NCI-H2107 treated with DMSO at 0.1 percent for 48 hours (cell line): Measurements from ENCODE around the gene POU6F2.

Experiments used
- DNase-seq: peaks from one replicate; lab custom pipeline; 2025; ENCODE audit not compliant: unreplicated experiment; lab: John Stamatoyannopoulos, UW

POU6F2 gene

DNA sequence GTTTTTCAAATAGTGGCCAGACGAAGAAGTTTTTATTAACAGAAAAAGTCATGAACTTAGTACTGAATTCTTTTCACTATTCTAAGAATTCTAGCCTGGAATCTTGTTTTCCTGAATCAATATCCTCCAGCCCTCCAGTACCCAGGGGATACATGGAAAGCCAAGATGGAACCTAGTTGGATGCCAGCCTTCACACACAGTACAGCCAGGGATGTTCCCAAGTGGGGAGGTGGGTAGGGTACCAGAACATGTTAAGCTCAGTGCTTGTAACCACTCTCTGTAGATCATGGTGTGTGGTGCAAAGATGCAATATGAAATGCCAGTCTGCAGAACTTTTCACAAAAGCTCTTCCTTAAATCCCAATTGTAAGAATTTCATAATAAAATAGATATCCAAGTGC, 128.0 kb downstream of the POU6F2 start:
- no peak for DNase-seq

DNA sequence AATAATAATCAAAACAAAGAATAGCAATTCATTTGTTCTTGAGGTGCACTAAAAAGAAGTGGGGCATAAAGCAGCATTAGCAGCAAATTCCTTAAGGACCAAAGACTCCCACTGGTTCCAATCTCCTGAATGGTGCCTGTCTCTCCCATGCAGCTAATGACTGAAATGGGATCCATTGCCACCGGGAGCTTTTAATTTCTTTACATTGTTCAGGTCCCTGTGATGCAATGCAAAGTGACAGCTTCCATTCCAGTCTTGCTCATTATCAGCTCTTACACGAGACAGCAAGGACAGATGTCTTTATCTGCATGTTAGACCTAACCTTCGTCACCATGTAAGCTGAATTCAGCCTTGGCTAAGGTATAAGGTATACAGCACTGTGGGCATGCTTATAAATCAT, 148.1 kb downstream of the POU6F2 start:
- DNase-seq, result peak; percentile 75

DNA sequence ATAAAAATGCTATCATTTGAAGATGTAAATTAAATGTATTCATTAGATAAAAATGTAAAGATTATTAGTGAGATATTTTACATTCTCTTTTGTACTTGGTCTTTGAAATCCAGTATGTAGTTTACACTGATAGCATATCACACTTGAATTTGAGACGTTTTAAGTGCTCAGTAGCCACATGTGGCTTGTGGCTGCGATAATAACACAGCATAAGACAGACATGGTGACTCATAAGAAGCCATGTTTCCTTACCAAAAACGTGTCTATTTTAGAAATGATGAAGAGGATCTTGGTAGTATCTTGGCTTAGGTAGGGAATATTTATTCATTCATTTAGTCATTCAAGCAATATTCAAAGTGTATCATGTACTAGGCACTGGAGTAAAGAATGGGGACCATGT, 149.3 kb downstream of the POU6F2 start:
- peak; percentile 5 for DNase-seq

DNA sequence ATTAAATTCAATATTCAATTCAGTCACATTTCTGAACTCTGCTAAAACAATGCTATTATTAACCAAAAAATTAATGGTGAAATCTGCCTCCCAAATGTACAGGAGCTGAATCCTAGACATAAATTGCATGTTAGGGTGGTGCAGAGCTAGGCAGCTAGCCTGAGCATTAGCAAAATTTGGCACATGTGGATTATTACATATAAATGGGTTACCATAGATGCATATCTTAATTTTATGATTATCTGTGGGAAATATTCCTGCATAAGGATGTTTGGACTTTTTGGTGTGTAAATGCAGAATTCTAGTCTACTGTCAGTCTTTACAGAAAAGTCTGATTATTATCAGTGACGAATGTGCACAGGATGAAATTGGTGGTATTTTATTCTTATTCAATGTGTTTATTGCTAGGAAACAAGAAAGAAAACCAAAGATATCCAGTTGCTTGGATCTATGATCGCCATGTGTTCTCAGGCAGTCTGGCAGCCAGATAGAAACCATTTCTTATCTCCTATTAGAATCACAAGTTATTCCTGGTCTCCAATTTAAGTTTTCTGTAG, 150.7 kb downstream of the POU6F2 start:
- no peak for DNase-seq

DNA sequence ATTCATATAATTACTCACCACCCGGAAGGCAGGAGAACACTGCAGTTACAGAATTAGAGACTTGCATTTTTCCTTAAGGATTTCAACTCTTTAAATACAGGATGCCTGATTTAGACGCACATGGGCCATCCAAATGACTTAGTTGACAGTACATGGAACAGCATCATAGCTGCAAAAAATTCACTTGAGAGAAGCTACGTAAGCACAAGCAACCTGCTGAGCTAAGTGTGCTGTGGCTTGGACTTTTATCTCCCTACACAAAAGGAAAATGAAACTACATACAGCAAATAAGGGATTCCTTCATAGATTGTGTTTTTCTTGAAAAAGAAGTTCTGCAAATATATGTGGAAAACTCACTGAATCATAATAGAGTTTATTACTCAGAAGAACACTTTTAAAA, 152.6 kb downstream of the POU6F2 start:
- DNase-seq, result peak; percentile 35

DNA sequence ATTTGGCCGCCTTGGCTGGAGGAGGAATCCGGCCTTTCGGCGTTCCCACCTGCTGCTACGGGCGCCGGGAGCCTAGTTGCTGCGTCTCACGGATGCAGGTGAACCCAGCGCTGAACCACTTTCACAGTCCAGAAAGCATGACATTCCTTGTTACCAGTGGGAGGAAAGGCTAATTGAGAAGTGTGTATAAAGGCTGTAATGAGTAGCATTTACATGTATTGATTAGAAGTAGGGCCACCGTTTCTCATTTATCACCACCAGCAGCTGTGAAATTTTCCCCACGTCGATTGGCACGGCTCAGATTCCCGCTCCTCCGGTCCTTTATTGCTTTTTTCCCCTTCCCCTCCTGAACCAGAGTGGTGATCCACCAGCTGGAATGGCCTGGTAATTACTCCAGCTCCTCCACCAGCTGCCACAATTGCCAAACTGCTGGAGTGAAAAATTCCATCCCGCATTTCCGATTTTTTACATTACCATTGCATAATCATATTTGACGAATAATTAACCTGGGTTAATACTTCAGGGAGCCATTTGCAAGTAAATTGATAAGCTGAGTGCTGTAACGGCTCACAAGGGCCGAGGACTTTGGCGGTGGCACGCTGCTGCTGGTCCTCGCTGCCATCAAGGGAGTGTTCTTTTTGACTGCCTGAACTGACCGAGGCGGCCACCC, 153.3 kb downstream of the POU6F2 start:
- peak; percentile 80 for DNase-seq

DNA sequence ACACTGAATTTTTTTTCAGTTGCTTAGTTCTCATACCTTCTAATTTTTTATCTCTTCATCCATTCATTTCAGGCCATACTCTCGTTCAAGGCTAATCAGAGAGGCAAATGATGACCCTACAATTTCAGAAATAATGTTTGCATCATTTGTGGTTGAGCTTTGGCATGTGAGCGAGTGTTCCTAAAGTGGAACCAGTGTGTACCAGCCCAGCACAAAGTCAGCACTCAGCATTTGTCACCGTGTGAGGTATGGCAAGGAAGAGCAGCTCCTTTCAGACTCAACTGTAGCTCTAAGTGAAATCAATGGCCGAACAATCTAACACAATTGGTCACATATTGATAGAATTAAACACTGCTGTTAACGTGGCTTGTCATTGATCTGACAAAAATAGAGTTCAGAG, 154.6 kb downstream of the POU6F2 start:
- no peak for DNase-seq

DNA sequence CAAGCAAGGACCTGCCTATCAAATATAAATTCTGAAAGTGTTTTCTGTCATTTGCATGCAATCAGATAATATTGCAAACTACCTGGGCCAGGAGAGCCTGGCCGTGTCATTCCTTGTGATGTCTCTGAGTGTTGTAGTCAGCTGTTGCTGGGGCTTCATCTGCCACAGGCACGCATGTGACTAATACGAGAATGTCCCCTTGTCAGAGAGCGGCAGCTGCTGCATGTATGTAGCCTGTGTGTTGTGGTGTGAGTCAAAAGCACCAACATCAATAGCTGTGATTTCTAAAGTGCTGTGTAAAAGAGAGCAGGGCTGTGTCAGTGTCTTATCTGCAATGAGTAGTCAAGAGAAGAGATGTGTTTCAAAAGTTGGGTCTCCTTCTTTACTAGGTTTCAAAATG, 155.4 kb downstream of the POU6F2 start:
- DNase-seq, result no peak

DNA sequence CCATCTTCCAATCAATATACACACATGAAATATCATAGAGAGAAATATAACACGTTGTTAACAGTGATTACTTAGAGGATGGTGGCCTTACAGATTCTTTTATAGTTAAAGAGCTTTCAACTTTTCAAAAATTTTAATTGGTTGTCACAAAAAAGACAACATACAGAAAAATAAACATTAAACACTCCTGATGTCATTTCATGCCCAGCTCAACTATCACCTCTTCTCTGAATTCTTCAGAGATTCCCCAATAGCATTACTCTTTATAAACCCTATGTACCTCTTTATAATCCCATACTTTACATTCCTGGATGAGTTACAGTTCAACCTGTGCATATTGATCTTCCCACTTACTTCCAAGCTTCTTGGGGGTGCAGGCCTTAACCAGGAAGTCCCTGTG, 159.8 kb downstream of the POU6F2 start:
- no peak for DNase-seq

DNA sequence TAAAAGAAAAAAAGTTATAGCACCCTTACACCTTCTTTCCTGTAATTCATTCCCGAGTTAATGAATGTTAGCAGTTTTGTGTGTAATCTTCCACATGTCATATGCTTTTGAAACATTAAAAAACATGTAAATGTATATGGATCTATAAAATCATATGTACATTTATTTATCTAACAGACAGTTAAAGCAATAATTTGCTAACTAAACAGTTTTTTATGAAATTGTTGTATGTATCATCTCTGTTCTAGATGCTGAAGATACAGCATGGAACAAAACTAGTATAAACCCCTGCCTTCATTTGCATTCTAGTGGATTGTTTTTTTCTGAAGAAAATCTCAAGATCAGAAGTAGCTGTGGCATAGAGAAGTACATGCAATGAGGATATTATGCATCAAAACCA, 165.0 kb downstream of the POU6F2 start:
- no peak for DNase-seq

DNA sequence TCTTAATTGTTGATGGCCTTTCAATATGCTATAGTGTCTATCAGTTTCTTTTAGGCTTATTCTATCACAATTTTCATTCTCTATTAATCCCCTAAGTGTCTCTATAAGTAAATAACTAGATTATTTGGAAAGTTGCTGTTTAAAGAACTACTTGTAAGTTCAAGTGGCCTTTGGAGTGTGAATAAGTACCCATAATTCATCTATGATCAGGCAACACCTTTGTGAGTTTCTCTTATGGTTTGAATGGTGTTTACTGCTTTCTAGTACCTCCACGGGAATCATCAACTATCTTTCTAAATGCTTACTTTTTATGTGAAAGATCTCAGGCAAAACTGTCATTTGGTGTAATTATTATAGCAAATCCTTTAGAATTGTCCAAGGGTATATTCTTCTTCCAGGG, 166.7 kb downstream of the POU6F2 start:
- DNase-seq, result no peak

DNA sequence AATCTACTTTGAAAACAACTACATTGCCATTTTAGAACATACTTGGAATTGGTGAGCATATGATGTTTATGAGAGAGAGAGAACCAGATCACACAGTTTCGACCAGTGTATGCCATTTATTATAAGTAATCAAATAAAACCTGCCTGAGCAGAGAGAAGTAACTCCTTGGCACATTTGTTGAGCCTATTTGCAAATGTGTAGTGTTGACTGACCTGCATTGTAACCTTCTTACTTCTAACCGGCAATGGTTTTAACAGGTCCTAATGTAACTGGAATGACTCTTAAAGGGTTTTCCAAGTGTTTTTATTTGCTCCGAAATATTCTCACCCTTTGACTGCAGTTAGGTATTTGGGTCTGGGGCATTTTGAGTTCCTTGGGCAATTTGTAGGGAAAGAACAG, 167.6 kb downstream of the POU6F2 start:
- no peak for DNase-seq

DNA sequence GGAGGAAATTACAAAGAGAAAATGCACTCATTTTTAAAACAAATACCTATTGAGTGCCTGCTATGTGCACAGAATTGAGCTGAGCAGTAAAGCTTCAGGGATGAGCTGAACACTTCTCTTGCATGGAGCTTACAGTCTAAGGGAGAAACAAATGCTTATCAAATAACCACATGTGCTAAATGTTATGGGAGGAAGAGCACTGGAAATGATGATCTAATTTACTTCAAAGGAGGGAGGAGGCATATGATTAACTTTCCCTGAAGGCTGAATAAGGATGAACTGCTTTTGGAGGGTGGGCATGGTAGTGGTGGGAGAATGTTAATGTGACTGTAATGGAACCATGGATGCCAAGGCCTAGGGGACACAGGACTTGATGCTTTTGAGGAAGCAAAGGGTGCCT, 168.2 kb downstream of the POU6F2 start:
- DNase-seq, result no peak

DNA sequence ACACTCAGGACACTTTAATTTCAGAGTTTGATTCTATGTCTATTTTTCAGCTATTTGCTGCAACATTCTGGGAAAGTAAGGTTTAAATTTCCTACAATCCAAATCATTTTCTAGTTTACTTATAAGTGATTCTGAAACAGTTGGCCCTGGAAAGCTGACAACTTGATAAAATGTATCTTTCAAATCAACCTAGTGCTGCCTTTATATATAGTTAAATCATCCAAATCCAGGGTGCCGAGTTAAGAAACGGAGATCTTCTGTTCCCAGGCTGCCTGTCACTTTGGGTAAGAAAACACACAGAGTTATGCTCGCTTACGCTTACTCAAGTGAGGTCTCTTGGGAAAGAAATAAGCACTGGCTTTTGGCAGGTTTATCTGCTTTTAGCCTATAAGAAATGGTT, 175.0 kb downstream of the POU6F2 start:
- no peak for DNase-seq

DNA sequence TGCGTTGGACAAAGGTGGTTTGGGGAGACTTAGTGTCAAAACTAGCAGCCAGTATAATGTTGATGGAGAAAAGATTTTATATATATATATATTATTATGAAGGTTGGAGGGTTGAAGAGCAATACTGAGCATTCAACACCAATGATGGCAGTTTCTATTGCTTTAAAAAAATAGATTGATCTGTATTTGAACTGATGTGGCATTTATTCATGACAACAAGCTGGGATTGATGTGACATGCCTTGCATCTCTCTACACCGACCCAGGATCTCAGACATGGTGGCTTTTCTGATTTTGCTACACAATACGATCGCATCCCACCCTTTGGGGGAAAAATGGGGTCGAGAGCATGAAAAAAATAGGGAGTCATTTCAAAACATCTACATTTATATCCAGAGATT, 175.4 kb downstream of the POU6F2 start:
- no peak for DNase-seq

DNA sequence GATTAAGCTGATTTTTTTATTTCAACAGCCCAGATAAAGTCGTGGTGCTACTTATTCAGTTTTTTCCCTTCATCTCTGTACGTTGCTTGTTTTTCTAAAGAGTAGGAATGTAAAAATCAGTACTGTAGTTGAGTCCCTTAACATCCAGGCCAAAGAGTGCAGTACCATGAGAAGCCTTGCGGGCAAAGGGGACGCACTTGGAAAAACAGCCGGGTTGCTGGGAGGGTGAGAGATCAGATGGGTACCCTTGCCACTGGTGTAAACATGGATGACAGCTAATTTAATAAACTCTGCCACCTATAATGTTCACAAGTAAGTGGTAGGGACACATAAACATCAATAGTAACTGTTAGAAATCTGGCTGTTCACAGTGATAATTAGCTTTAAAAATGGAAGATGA, 175.9 kb downstream of the POU6F2 start:
- DNase-seq, result no peak

DNA sequence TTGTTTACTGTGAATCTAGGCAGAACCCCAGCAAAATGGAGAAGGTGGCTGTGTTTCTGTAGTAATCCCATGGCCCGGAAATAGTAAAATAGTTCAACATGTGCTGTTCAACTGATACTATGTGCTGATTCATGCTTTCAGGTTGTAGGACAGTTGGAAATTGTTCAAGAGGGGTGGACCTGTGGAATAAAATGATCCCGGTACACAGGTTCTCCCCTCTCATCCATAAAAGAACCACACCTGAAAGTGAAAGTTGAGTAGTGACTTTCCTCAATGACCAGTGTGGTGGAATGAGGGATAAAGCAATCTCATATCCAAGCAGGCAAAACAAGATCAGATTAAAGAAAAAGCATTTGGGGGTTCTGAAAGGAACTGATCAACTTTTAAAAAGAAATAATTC, 177.1 kb downstream of the POU6F2 start:
- DNase-seq, result no peak

DNA sequence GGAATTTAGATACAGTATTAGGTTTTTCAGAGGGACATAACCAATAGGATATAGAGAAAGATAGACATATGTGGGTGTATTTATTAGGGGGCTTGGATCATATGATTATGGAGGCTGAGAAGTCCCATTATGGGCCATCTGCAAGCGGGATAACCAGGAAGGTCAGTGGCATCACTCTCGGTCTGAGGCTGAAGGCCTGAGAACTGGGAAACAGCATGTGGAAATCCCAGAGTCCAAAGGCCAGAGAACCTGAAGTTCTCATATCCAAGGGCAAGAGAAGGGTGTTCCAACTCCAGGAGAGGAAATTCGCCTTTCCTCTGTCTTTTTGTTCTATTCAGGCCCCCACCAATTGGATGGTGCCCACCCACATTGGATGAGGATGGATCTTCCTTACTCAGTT, 180.7 kb downstream of the POU6F2 start:
- no peak for DNase-seq

DNA sequence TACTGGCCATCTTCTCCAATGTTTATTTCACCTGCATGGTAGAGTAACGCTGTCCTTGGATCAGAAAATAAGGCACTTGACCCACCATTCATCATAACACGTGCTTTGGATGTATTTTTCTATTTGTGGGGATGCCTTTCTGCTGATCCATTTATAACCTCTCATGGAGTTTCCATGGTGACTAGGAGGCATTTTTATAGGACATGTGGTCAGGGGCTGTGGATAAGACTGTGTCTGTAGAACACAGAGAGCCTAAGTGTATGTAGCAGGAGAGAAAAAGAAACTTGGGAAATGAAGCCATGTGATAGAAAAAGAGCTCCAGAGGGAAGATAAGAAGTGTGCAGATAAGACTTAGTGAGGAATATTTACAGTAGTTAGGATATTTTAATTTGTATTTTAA, 184.2 kb downstream of the POU6F2 start:
- no peak for DNase-seq

DNA sequence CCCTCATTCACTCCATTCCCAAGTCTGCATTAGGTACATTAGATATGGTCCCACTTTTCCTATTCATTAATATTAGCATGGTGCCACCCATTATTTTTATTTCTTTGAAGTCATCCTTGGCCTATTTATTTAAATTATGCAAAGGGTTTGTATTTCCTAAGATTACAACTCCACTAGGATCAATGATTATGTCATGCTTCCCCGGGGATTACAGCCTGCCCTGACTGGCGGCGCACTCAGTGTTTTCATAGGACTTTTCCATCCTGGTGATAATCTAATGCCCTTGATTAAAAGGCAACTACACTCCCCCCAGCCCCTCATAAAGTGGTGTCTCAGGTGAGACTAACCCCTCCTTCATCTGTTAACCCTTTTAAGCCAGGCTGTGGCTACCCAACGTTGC, 187.2 kb downstream of the POU6F2 start:
- DNase-seq, result no peak

DNA sequence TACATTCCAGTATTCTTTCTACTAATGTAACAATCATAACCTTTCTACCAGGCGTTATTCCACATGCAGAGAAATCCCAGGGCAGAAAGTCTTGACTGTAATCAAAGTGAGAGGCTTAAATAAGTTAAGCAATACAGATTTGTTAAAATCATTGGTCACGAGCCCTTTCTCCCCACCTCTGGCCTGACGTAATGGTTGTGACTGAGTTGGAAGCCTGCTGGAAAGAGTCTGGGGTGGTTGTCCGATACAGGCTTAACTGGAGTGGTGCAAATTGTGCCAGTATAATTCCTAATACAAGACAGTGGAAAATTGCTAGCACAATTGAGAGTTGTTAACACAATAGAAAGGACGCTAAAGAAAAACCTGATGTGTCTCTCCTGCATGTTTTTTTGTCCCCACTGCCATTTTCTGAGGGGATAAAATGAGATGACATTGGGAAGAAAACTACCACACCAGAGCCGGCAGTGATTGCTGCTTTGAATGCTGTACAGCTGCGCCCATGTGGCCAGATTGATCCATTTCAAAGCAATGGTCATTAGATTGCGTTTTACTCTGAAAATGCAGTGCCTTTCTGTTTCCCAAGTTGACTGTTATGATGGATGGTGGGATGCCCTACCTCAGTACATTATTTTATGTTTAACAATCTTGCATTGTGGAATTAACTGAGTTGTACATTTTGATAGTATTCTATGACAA, 190.8 kb downstream of the POU6F2 start:
- no peak for DNase-seq

DNA sequence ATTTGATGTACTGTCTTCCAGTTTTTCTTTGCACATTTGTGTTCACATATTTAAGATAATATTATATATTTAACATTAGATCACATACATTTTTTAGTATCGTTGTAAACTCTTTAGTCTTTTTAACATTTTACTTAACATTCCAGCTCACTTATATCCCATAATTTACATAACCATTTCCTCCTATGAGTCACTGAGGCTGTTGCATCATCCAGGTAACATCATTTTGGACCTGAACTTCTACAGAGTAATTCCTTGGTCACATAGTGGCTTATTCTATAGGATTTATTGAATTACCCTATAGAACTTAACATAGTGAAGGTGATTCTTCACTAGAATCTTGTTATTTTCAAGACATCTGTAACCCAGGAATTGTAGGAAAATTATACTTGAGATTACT, 194.4 kb downstream of the POU6F2 start:
- DNase-seq, result no peak

DNA sequence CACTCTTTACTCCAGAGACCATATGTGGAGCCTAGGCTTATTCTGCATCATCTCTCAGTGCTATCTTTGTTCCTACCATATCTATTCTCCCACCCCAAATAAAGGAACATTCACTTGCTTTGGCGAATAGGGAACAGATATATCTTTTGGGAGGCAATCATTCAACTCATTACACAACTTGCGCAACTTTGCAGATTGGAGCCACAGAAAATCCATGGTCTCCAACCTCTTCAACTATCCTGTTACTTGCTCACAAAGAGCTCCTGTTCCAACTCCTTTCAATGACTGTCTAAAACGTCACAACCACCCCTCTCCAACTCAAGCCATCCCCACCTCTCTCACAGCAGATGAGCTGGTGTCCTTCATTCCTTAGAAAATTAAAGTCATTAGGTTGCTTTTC, 203.7 kb downstream of the POU6F2 start:
- no peak for DNase-seq
